ENCODE measurements around the gene CCT5.

- TF ChIP-seq CTCF (IDR thresholded peaks at IDR 0.05) (no peak), POLR2A (IDR thresholded peaks at IDR 0.05) (no peak)
Measured at GRCh38 chr5:10278658-10279279, 28.7 kb downstream of the CCT5 start.
